HTERT RPE-1 (cell line): ENCODE measurements around the gene ARL10.

Experiments
- in situ Hi-C: fragments of 300-500 bp; cut with MboI; formaldehyde crosslinking; loops from 4 replicates; pipeline ENCODE4 v1.14.3; 2020; ENCODE audit warnings: low sequenced_read_pairs

Gene ARL10, protein sequence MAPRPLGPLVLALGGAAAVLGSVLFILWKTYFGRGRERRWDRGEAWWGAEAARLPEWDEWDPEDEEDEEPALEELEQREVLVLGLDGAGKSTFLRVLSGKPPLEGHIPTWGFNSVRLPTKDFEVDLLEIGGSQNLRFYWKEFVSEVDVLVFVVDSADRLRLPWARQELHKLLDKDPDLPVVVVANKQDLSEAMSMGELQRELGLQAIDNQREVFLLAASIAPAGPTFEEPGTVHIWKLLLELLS

GRCh38 chr5:176365351-176366231, at the start of gene ARL10:
TSS of gene ARL10 (plus strand) at chr5:176365487. CDS start at chr5:176365564, 77 bp downstream.
- in situ Hi-C loops = no loop called here

DNA sequence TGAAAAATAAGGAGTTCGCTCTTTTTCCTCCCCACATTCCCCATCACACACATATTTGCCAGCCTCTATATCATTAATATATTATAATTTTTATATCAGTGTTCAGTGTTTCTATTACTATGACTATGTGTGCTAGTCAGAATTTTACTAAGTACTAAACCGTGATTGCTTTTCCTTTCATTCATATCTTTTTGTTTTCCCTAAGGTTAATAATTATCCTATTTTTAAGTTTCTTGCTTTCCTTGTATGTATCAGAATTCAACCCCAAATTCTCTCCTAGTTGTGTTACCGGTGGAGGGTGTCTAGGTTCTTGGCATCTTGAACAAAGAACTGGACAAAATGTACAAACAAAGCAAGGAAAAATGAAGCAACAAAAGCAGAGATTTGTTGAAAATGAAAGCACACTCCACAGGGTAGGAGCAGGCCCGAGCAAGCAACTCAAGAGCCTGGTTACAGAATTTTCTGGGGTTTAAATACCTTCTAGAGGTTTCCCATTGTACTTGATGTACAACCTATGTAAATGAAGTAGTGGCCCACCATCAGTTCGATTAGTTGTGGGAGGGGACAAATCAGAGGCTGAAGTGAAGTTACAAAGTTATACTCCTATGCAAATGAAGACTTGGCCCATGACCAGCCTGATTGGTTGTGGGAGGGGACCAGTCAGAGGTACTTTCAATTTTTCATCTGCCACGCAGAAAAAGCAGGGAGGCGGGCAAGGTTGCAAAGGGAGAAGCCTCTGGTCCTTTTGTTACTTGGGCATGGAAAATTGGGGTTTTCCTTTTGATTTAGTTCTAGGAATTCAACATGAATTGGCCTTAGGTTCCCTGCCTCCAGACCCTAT, 47.5 kb upstream of the ARL10 start:
- in situ Hi-C loops = no loop called here

GRCh38 chr5:176319827-176320554, 45.3 kb upstream of the ARL10 start:
- in situ Hi-C loops = no loop called here

- in situ Hi-C loops = no loop called here
These were observed 44.7 kb upstream of the ARL10 start for GRCh38 chr5:176320577-176320976.

- in situ Hi-C loops = no loop called here
These were observed 31.1 kb upstream of the ARL10 start for GRCh38 chr5:176334031-176334770.

DNA sequence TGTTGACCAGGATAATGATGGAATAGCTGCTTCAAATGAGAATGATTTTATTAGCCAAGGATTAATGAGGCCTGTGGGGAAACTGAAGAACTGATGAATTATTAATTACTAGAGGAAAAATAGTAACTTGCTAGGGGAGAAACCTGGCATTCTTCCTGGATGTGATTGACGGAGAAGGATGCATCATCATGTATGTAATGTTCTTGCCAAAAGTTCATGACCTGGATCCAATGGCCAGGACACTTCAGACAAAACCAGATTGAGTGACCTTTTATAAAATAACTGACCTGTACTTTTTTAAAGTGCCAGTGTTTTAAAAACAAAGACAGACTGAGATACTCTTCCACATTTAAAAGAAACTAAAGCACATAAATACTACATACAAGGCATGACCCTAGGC, 27.4 kb upstream of the ARL10 start:
- in situ Hi-C loops = no loop called here

- in situ Hi-C loops = no loop called here
These were observed 26.0 kb upstream of the ARL10 start for GRCh38 chr5:176339304-176339703.

DNA sequence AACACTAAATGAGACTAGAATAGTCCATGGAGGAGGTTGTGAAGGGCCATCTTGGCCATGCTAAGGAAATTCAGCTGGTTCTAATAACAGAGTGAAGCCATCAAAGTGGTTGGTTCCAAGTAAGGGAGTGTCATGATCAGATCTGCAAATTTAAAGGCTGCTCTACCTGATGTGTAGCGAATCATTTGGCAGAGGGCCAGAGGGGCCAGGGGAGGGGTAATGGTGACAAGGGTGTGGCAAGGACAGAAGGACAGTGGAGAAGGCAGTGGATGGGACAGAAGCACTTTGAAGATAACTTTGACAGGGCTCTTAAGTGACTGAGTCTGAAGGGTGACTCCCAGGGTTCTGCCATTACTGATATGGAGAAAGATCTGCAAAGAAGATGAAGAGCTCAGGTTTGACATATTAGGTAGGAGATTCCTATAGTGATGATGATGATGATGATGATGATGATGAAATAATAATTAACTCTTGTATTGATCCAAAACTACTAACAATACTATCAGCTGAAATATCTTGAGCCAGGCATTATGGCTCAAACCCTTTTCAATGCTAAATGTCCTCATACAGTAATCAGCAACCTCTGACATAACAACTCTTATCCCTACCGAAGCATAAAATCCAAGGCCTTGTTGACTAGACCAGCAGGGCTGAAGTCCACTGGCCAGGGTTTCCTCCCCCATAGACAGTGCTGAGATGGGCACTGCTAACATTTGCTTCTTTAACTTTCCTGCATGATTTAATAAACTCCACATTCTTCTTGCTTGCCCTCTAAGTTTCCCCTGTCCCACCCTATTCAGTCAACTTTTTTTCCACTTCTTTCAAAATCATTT, 23.7 kb upstream of the ARL10 start:
- in situ Hi-C loops = no loop called here

DNA sequence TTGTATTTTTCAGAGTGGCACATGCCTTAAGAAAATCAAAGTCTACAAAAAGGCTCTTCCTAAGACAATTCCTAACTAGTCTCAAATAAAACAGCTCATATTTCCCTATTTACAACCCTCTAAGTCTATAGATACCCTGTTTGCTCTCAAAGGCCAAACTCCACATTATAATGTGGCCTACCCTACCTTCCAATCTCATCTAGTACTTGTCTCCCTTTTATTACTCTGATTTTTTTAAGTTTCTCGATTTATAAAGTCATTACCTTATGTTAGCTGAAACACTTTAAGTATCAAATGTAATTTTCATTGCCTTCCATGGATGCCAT, 23.2 kb upstream of the ARL10 start:
- in situ Hi-C loops = no loop called here

- in situ Hi-C loops = no loop called here
These were observed 22.4 kb upstream of the ARL10 start for GRCh38 chr5:176342766-176343458.

DNA sequence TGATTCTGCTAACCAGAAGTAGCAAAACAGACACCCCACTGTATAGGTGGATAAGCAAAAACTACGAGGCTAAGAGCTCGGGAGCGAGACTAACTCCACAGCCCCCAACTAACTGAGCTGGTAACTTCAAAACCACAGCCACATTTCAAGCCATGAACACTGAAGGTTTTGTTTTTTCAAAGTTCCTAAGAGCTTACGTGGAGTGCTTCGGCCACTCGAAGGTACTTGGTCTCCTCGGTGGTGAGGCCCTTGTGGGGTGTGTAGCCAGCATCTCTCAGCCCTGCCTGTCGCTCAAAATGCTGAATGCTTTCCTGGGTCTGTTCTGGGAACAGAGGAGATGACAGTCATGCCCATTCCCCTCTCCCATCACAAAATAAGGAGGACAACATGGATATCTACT, 14.9 kb upstream of the ARL10 start:
- in situ Hi-C loops = no loop called here

GRCh38 chr5:176352116-176352878, 13.0 kb upstream of the ARL10 start:
- in situ Hi-C loops = no loop called here

GRCh38 chr5:176353533-176353932, 11.8 kb upstream of the ARL10 start:
- in situ Hi-C loops = no loop called here

DNA sequence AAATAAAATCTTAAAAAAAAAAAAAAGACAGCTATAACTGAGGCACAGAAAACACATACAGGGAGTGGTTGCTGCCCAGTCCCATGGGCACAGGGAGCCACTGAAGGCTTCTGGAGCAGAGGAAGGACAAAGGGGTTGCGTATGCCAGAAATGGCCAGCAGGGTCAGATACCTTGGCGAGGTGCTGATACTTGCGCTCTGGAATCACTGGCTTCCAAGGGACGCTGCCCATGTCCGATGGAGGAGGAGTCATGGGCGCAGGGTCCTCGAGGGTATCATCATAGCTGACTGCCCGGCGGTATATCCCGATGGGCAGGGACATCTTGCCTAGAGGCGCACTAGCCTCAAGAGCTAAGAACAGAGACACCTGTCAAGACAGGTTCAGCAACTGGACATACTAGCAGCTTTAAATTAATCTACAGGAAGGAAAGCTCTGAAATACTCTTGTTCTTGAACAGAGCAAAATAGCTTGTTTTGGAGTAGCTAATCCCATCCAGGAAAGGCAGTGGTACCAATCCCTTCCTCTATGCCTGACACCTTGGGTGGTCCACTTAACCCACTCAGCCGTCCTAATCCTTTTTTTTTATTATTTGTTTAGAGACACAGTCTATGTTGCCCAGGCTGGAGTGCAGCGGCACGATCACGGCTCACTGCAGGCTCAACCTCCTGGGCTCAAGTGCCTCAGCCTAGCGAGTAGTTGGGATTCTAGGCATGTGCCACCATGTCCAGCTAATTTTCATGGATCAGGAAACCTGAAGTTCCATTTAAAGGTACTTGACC, 9.7 kb upstream of the ARL10 start:
- in situ Hi-C loops = no loop called here

DNA sequence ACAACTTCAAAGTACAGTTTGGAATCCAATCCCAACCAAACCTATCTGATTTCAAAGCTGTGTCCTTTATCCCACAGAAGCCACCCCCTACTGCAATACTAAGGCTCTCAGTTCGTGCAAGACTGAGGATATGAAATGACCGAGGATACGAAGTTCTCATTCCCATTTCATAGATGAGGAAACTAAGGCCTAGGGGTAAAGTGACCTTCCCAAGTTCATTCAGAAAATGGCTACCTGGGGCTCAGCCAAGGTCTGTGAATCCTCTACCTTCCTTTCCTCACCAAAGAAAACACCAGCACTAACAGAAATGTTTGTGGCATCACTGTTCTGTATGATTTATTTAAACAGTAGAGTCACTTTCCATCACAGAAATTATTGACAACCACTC, 9.1 kb upstream of the ARL10 start:
- in situ Hi-C loops = no loop called here

GRCh38 chr5:176359658-176360057, 5.6 kb upstream of the ARL10 start:
- in situ Hi-C loops = no loop called here

DNA sequence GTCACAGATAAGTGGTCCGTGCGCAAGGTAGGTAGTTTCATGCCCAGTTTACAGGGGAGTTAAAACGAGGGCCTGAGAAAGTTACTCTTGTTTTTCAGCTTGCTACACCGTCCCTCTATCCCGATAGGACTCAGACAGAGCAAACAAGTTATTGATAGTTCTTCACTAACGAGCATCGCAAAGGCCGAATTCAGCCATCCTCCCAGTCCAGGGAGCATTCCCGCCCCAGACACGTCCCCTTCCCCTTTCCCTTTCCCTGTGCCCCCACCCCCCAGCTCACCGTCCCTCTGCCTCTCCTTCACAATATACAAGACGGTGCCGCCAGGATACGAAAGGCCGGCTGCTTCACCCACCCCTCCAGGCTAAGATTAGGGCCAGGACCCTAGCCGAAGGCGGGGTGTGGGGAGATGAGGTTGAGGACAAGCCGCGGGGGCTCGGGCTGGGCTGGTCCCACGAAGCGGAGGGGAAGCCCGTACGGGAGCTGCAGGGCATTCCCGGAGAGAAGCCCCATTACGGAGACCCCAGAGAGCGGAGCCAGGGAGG, 4.3 kb upstream of the ARL10 start:
- in situ Hi-C loops = no loop called here
